ENCODE data around the gene CERK. TPM values are rescaled to one million over a fixed set of nuclear protein-coding genes. Genes with fewer than 3 reads are reported as not detected.
"Not testable (repeated sequence)": the region's sequence is repeated elsewhere in the genome, so short reads cannot be mapped to it uniquely, and the experiment has no call there.

Gene CERK
- total and polyA plus RNA-seq, 7 donors: 13.0 to 38.1 (median 26.9) TPM

- Histone ChIP-seq H3K36me3 (ENCODE audit: insufficient read depth in 1 of 2, low read depth in 1 of 2) (peaks cover 0 to 6% of the 10 kb centered on the region in 2 donors), H3K4me3 (no peak overlapping the region), H3K4me1 (peaks cover 48% of the 10 kb centered on the region), H3K27me3 (ENCODE audit: insufficient read depth in 3 of 3, low read length in 2 of 3) (no peaks in the 10 kb centered on the region), H3K9me3 (no peaks in the 10 kb centered on the region), H3K27ac (peak overlapping the region; percentile 41)
- DNase-seq (no peak), ATAC-seq (peak in 2 of 4 donors; percentile 6 to 12)
- WGBS, 3 donors: 64 to 73% (median 68%) methylated on average over 18 of the region's 18 CpGs
- intact Hi-C loops (cut with DNase I): loop anchor here in 1 of 2 donors (5.0 kb wide), 1 partner anchor 42 kb away; no protein-coding TSS in a partner anchor
- no peak for TF ChIP-seq CTCF (IDR thresholded peaks at IDR 0.05)
These were observed 99.2 kb downstream of the CERK start for GRCh38 chr22:46638601-46639431.

GRCh38 chr22:46637711-46638600, 100.1 kb downstream of the CERK start:
- Histone ChIP-seq H3K4me3 (no peak overlapping the region), H3K36me3 (ENCODE audit: insufficient read depth in 1 of 2, low read depth in 1 of 2) (peaks cover 0 to 6% of the 10 kb centered on the region in 2 donors), H3K9me3 (no peaks in the 10 kb centered on the region), H3K27ac (peak overlapping the region; percentile 82), H3K27me3 (ENCODE audit: insufficient read depth in 3 of 3, low read length in 2 of 3) (no peaks in the 10 kb centered on the region), H3K4me1 (peaks cover 48% of the 10 kb centered on the region)
- intact Hi-C loops (cut with DNase I): loop anchor here in 1 of 2 donors (2.0 to 5.0 kb wide), 2 partner anchors 41 to 59 kb away; no protein-coding TSS in a partner anchor
- ATAC-seq (no peak), DNase-seq (no peak)
- no peak for TF ChIP-seq CTCF (IDR thresholded peaks at IDR 0.05)
- WGBS, 3 donors: 86 to 91% (median 86%) methylated on average over 19 to 21 of the region's 21 CpGs

GRCh38 chr22:46636221-46637002, 101.6 kb downstream of the CERK start:
- no peak for TF ChIP-seq CTCF (IDR thresholded peaks at IDR 0.05)
- Histone ChIP-seq H3K27me3 (ENCODE audit: insufficient read depth in 3 of 3, low read length in 2 of 3) (no peaks in the 10 kb centered on the region), H3K36me3 (ENCODE audit: insufficient read depth in 1 of 2, low read depth in 1 of 2) (peaks cover 0 to 6% of the 10 kb centered on the region in 2 donors), H3K4me1 (peaks cover 46% of the 10 kb centered on the region), H3K27ac (peak overlapping the region; percentile 82), H3K4me3 (peak overlapping the region; percentile 25), H3K9me3 (no peaks in the 10 kb centered on the region)
- WGBS, 3 donors: 37 to 52% (median 40%) methylated on average over 29 of the region's 29 CpGs
- DNase-seq: peak; percentile 60 to 85
- ATAC-seq: peak; percentile 82 to 89 (median 85)
- intact Hi-C loops (cut with DNase I): loop anchor here in 1 of 2 donors (2.0 to 5.0 kb wide), 2 partner anchors 39 to 58 kb away; no protein-coding TSS in a partner anchor

GRCh38 chr22:46635756-46636155, 102.3 kb downstream of the CERK start:
- peaks cover 0 to 10% of the 10 kb centered on the region in 2 donors for H3K36me3 ChIP-seq (ENCODE audit: insufficient read depth in 1 of 2, low read depth in 1 of 2)
- H3K27me3 ChIP-seq (ENCODE audit: insufficient read depth in 3 of 3, low read length in 2 of 3): no peaks in the 10 kb centered on the region
- intact Hi-C loops (cut with DNase I): loop anchor here in 1 of 2 donors (2.0 to 5.0 kb wide), 2 partner anchors 38 to 57 kb away; no protein-coding TSS in a partner anchor
- H3K27ac ChIP-seq: peak overlapping the region; percentile 82
- DNase-seq (no peak), ATAC-seq (peak; percentile 18 to 54 (median 28))
- H3K4me3 ChIP-seq: peak overlapping the region; percentile 25
- no peaks in the 10 kb centered on the region for H3K9me3 ChIP-seq
- H3K4me1 ChIP-seq: peaks cover 40% of the 10 kb centered on the region
- no peak for TF ChIP-seq CTCF (IDR thresholded peaks at IDR 0.05)
- WGBS, 3 donors: 53 to 64% (median 57%) methylated on average over 11 of the region's 11 CpGs

GRCh38 chr22:46634973-46635685, 102.9 kb downstream of the CERK start:
- not testable (repeated sequence) for H3K9me3 ChIP-seq; H3K27me3 ChIP-seq (ENCODE audit: insufficient read depth in 3 of 3, low read length in 2 of 3); H3K4me3 ChIP-seq
- DNase-seq: peak; percentile 64 to 82
- ATAC-seq: peak in 1 of 4 donors; percentile 42
- Histone ChIP-seq H3K4me1 (peaks cover 36% of the 10 kb centered on the region), H3K27ac (peak overlapping the region; percentile 82), H3K36me3 (ENCODE audit: insufficient read depth in 1 of 2, low read depth in 1 of 2) (peaks cover 0 to 12% of the 10 kb centered on the region in 2 donors)
- WGBS, 3 donors: 29 to 53% (median 33%) methylated on average over 16 to 28 of the region's 30 CpGs
- intact Hi-C loops (cut with DNase I): loop anchor here (5.0 kb wide), 1 partner anchor 38 kb away; no protein-coding TSS in a partner anchor

Measured in psoas muscle (tissue), 8 donors.